Measurements from ENCODE around the gene SEMA6C.

- TF ChIP-seq CTCF (conservative IDR thresholded peaks at IDR 0.05 in 1 of 2, IDR thresholded peaks at IDR 0.05 in 1 of 2; ENCODE audit: extremely low read depth in 1 of 2, insufficient read depth in 1 of 2, low read depth in 1 of 2, low read length in 2 of 2) (no peak), EZH2 (IDR thresholded peaks at IDR 0.05; ENCODE audit: borderline replicate concordance, low read length) (no peak)
Measured at GRCh38 chr1:151106894-151107293, 39.5 kb downstream of the SEMA6C start.
